GM12878 (cell line): Measurements from ENCODE around the gene ROBO1.

ENCODE experiments used
- PBX3 ChIP-seq: IDR thresholded peaks from 2 replicates; pipeline ENCODE4 v1.6.1; 2011; ENCODE audit warnings: mild to moderate bottlenecking, low read depth, low read length, moderate library complexity; ENCODE audit not compliant: insufficient replicate concordance
- RELA ChIP-seq: fragments of 450-650 bp; IDR thresholded peaks from 2 replicates; pipeline ENCODE4 v1.8.0; 2014; ENCODE audit warnings: borderline replicate concordance; ENCODE audit not compliant: partially characterized antibody

- TF ChIP-seq PBX3 (no peak), RELA (no peak)
Measured at GRCh38 chr3:78757731-78758130, 1010.1 kb downstream of the ROBO1 start.
